ENCODE data around the gene ADAMTS17.

Gene ADAMTS17

GRCh38 chr15:100022391-100022790, 319.4 kb downstream of the ADAMTS17 start:
- H3K27ac ChIP-seq: no peak overlapping the region
- TF ChIP-seq CTCF (conservative IDR thresholded peaks at IDR 0.05) (no peak), ZFX (IDR thresholded peaks at IDR 0.05) (no peak)

GRCh38 chr15:100021653-100022052, 320.1 kb downstream of the ADAMTS17 start:
- H3K27ac ChIP-seq: no peak overlapping the region
- TF ChIP-seq ZFX (IDR thresholded peaks at IDR 0.05) (no peak), CTCF (conservative IDR thresholded peaks at IDR 0.05) (no peak)

- H3K27ac ChIP-seq: no peak overlapping the region
- TF ChIP-seq ZFX (IDR thresholded peaks at IDR 0.05) (no peak), CTCF (conservative IDR thresholded peaks at IDR 0.05) (no peak)
Observed at GRCh38 chr15:100020614-100021013, 321.2 kb downstream of the ADAMTS17 start.

- no peak overlapping the region for H3K27ac ChIP-seq
- TF ChIP-seq CTCF (conservative IDR thresholded peaks at IDR 0.05): no peak
- no peak for TF ChIP-seq ZFX (IDR thresholded peaks at IDR 0.05)
Observed at GRCh38 chr15:100020189-100020588, 321.6 kb downstream of the ADAMTS17 start.

GRCh38 chr15:100019601-100020000, 322.2 kb downstream of the ADAMTS17 start:
- TF ChIP-seq ZFX (IDR thresholded peaks at IDR 0.05) (no peak), CTCF (conservative IDR thresholded peaks at IDR 0.05) (no peak)

GRCh38 chr15:100018191-100018590, 323.6 kb downstream of the ADAMTS17 start:
- H3K27ac ChIP-seq: no peak overlapping the region
- TF ChIP-seq CTCF (conservative IDR thresholded peaks at IDR 0.05) (no peak), ZFX (IDR thresholded peaks at IDR 0.05) (no peak)

More at GRCh38 chr15:100019601-100020000, 322.2 kb downstream of the ADAMTS17 start:
- H3K27ac ChIP-seq: no peak overlapping the region

- TF ChIP-seq ZFX (IDR thresholded peaks at IDR 0.05) (no peak), CTCF (conservative IDR thresholded peaks at IDR 0.05) (no peak)
- no peak overlapping the region for H3K27ac ChIP-seq
Observed at GRCh38 chr15:100017140-100017539, 324.6 kb downstream of the ADAMTS17 start.
